ENCODE data around the gene SNRPN. TPM values are rescaled to one million over a fixed set of nuclear protein-coding genes. Genes with fewer than 3 reads are reported as not detected.

SNRPN gene
- total RNA-seq, 1 donor from 2014 or later = 38.6 TPM

- no peak overlapping the region for H3K27ac Mint-ChIP-seq
- DNase-seq (ENCODE audit: low spot score) = no peak
- H3K9me3 Mint-ChIP-seq = peaks cover 79% of the 10 kb centered on the region
- H3K27me3 Mint-ChIP-seq (ENCODE audit: low read depth) = no peaks in the 10 kb centered on the region
- H3K36me3 Mint-ChIP-seq (ENCODE audit: low read depth) = peaks cover 87% of the 10 kb centered on the region
- intact Hi-C loops (cut with micrococcal nuclease) = no loop called here
- H3K4me1 Mint-ChIP-seq (ENCODE audit: low read depth) = no peaks in the 10 kb centered on the region
- no peak overlapping the region for H3K4me3 Mint-ChIP-seq (ENCODE audit: low read depth)
These were observed 22.9 kb downstream of the SNRPN start for GRCh38 chr15:24977686-24978085.

GRCh38 chr15:24985224-24985623, 30.4 kb downstream of the SNRPN start:
- Mint-ChIP-seq H3K27ac (no peak overlapping the region), H3K36me3 (ENCODE audit: low read depth) (peaks cover 83% of the 10 kb centered on the region), H3K4me3 (ENCODE audit: low read depth) (no peak overlapping the region), H3K4me1 (ENCODE audit: low read depth) (no peaks in the 10 kb centered on the region), H3K9me3 (peaks cover 66% of the 10 kb centered on the region), H3K27me3 (ENCODE audit: low read depth) (no peaks in the 10 kb centered on the region)
- DNase-seq (ENCODE audit: low spot score) = no peak
- intact Hi-C loops (cut with micrococcal nuclease) = no loop called here

DNA sequence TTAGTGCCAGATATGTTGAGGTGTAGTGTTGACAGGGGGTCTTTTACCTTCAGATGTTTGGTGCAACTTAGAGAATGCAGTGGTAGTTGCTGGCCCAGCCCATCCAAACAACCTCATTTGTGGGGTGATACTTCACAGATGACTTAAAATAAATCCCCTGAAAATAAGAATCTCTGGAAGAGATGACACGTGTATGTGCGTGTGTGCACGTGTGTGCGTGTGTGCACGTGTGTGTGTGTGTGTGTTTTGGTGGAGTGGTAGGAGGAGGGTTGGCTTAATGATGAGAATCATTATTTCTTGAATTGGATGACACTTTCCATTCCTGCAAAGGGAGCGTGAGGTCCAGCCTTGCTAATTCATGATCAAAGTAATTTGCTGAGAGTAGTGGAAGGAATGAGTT, 31.9 kb downstream of the SNRPN start:
- intact Hi-C loops (cut with micrococcal nuclease) = no loop called here
- Mint-ChIP-seq H3K27ac (no peak overlapping the region), H3K9me3 (peaks cover 74% of the 10 kb centered on the region), H3K36me3 (ENCODE audit: low read depth) (peaks cover 86% of the 10 kb centered on the region), H3K4me3 (ENCODE audit: low read depth) (no peak overlapping the region), H3K27me3 (ENCODE audit: low read depth) (no peaks in the 10 kb centered on the region), H3K4me1 (ENCODE audit: low read depth) (no peaks in the 10 kb centered on the region)
- DNase-seq (ENCODE audit: low spot score) = no peak

DNA sequence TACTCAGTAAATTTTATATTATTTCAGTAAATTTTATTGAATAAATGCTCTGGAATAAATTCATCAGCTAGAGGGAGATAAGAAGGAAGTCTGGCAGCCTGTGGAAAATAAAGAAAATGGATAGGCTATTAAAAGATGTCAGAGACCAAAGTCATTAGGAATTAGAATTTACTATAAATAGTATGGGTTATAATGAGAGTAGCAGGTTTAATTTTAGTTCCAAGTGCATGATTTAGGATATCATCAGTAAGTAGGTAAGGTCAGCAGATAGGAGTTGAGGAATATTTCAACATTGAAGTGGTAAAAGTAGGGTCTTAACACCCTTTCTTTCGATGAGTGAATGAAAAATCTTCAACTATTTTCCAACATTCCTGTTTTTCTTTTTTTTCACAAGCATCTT, 64.6 kb downstream of the SNRPN start:
- Mint-ChIP-seq H3K4me1 (ENCODE audit: low read depth) (no peaks in the 10 kb centered on the region), H3K4me3 (ENCODE audit: low read depth) (no peak overlapping the region), H3K27ac (no peak overlapping the region), H3K9me3 (peaks cover 76% of the 10 kb centered on the region), H3K27me3 (ENCODE audit: low read depth) (no peaks in the 10 kb centered on the region), H3K36me3 (ENCODE audit: low read depth) (peaks cover 40% of the 10 kb centered on the region)
- DNase-seq (ENCODE audit: low spot score) = no peak
- intact Hi-C loops (cut with micrococcal nuclease) = no loop called here

DNA sequence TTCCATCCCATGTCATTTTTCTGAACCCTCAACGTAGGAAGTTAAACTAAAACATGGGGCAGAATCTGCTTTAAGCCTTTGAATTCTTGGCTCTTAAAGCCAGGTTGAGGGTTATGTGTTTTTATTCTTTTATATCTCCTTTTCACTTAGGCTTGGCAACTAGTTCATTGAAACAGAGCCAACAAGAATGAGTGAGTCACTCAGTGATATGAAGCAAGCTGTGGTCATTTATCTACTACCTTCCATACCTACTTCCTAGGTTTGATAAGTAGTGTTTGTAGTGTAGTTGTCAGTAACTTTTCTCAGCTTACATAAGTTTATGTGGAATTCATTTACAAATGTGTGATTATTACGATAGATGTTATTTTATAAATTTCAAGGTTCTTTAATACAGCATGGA, 67.4 kb downstream of the SNRPN start:
- Mint-ChIP-seq H3K4me1 (ENCODE audit: low read depth) (no peaks in the 10 kb centered on the region), H3K36me3 (ENCODE audit: low read depth) (peaks cover 47% of the 10 kb centered on the region), H3K27ac (no peak overlapping the region), H3K4me3 (ENCODE audit: low read depth) (no peak overlapping the region), H3K9me3 (peaks cover 85% of the 10 kb centered on the region), H3K27me3 (ENCODE audit: low read depth) (no peaks in the 10 kb centered on the region)
- no peak for DNase-seq (ENCODE audit: low spot score)
- intact Hi-C loops (cut with micrococcal nuclease) = no loop called here

Other genes with a start within 250 kb of the SNRPN start
- gene SNURF, start within 50 bp of the SNRPN start, total RNA-seq = 7.6 and 8.8 TPM in 2 replicates

All from activated T-helper 2 cell treated with anti-CD3 and anti-CD28 coated beads, Interferon-gamma antibody, Interleukin-2, Interleukin-4, amounts not matched to agents 10 μg/mL and 5 μg/mL and 100 μg/mL, durations not matched to agents 14 hours and 24 hours and 36 hours (primary cell).